ENCODE results near the gene ATP2B3. TPM values are rescaled to one million over a fixed set of nuclear protein-coding genes. Genes with fewer than 3 reads are reported as not detected.

Gene ATP2B3
- total and polyA plus RNA-seq, 2 experiments from 2014 or later = 0.17 TPM; not detected in 1

DNA sequence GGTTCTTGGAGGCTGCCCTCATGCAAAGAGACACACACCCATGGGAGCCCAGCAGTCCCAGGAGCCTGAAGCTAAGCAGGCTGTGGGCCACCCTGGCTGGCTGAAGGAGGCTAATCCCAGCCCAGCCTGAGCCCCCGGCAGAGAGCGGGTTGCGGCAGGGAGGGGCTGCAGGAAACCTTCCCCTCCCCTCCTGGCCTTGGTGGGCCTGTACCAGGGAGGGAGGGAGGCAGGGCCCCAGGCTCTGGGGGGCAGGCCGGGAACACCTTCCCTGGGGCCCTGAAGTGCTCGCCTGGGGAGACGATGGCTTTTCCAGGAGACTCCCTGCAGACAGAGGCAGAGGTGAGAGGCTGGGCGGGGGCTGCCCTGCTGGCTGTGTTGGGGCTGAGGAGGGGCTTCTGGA is 19.0 kb upstream of the ATP2B3 start (continued):
- no peak for TF ChIP-seq REST (IDR thresholded peaks at IDR 0.05; ENCODE audit: unreplicated experiment)
- TF ChIP-seq ZNF331 (CRISPR knock-in tag; IDR thresholded peaks at IDR 0.05; ENCODE audit: low read depth) = no peak
- no peak for TF ChIP-seq POLR2AphosphoS5 (IDR thresholded peaks at IDR 0.05; ENCODE audit: low read depth)
- no peak for TF ChIP-seq CREB1 (CRISPR knock-in tag; IDR thresholded peaks at IDR 0.05; ENCODE audit: low read depth)

GRCh38 chrX:153499341-153499740 is 18.1 kb upstream of the ATP2B3 start:
- Histone ChIP-seq H3K79me2 (replicated peaks; ENCODE audit: insufficient read depth) (no peaks in the 10 kb centered on the region), H3K4me3 (no peak overlapping the region), H3K27me3 (ENCODE audit: insufficient read depth) (no peaks in the 10 kb centered on the region), H3K9me2 (ENCODE audit: insufficient read depth) (no peaks in the 10 kb centered on the region), H3K4me1 (ENCODE audit: insufficient read depth) (no peaks in the 10 kb centered on the region), H3K27ac (ENCODE audit: low read depth) (no peak overlapping the region), H3K36me3 (ENCODE audit: insufficient read depth) (no peaks in the 10 kb centered on the region), H3F3A (replicated peaks; ENCODE audit: low read depth) (no peaks in the 10 kb centered on the region), H3K4me2 (no peak overlapping the region), H4K20me1 (replicated peaks; ENCODE audit: insufficient read depth) (no peaks in the 10 kb centered on the region), H2AFZ (no peak overlapping the region)
- H3K27ac Mint-ChIP-seq = no peak overlapping the region
- H3K4me3 Mint-ChIP-seq = no peak overlapping the region
- ATAC-seq (no peak), DNase-seq (ENCODE audit: low spot score) (no peak)
- H3K27me3 Mint-ChIP-seq (ENCODE audit: insufficient read depth, low read depth, poor library complexity) = peaks cover 4% of the 10 kb centered on the region
- H3K4me1 Mint-ChIP-seq = no peaks in the 10 kb centered on the region; the same call in 2 of the 3 replicates
- H3K9me3 Mint-ChIP-seq = no peaks in the 10 kb centered on the region
- H3K36me3 Mint-ChIP-seq (ENCODE audit: low read depth) = no peaks in the 10 kb centered on the region
- TF ChIP-seq EZH2 (IDR thresholded peaks at IDR 0.05; ENCODE audit: low read depth, unreplicated experiment) (no peak), STAT1 (IDR thresholded peaks at IDR 0.05; ENCODE audit: unreplicated experiment) (no peak), ZNF114 (CRISPR knock-in tag; IDR thresholded peaks at IDR 0.05) (no peak), CREB1 (CRISPR knock-in tag; IDR thresholded peaks at IDR 0.05; ENCODE audit: low read depth) (no peak), ZNF462 (CRISPR knock-in tag; IDR thresholded peaks at IDR 0.05) (no peak), NANOG (IDR thresholded peaks at IDR 0.05; ENCODE audit: borderline replicate concordance) (no peak), JUNB (IDR thresholded peaks at IDR 0.05; ENCODE audit: unreplicated experiment) (no peak)
- TF ChIP-seq, protein P1, sequence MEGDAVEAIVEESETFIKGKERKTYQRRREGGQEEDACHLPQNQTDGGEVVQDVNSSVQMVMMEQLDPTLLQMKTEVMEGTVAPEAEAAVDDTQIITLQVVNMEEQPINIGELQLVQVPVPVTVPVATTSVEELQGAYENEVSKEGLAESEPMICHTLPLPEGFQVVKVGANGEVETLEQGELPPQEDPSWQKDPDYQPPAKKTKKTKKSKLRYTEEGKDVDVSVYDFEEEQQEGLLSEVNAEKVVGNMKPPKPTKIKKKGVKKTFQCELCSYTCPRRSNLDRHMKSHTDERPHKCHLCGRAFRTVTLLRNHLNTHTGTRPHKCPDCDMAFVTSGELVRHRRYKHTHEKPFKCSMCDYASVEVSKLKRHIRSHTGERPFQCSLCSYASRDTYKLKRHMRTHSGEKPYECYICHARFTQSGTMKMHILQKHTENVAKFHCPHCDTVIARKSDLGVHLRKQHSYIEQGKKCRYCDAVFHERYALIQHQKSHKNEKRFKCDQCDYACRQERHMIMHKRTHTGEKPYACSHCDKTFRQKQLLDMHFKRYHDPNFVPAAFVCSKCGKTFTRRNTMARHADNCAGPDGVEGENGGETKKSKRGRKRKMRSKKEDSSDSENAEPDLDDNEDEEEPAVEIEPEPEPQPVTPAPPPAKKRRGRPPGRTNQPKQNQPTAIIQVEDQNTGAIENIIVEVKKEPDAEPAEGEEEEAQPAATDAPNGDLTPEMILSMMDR (conservative IDR thresholded peaks at IDR 0.05; ENCODE audit: low read depth in 2 of 2) = no peak

Measured in GM23338 (cell line).